ENCODE data around the gene IRF6.

GRCh38 chr1:209849388-209849787 is 43.4 kb upstream of the IRF6 start:
- TF ChIP-seq CTCF (IDR thresholded peaks at IDR 0.05) = no peak
- TF ChIP-seq USF2 (IDR thresholded peaks at IDR 0.05; ENCODE audit: borderline replicate concordance, low read depth, low read length) = no peak
- TF ChIP-seq RAD21 (IDR thresholded peaks at IDR 0.05; ENCODE audit: low read length) = no peak
- TF ChIP-seq JUND (IDR thresholded peaks at IDR 0.05) = no peak
- no peak for TF ChIP-seq FOXJ3 (CRISPR knock-in tag; IDR thresholded peaks at IDR 0.05)
- TF ChIP-seq RCOR1 (IDR thresholded peaks at IDR 0.05; ENCODE audit: low read length) = no peak
- no peak for TF ChIP-seq NRF1 (IDR thresholded peaks at IDR 0.05; ENCODE audit: low read depth, low read length)
- no peak for TF ChIP-seq EP300 (IDR thresholded peaks at IDR 0.05; ENCODE audit: borderline replicate concordance in 1 of 2, low read depth in 1 of 2, low read length in 1 of 2)
- no peak for TF ChIP-seq SIN3A (IDR thresholded peaks at IDR 0.05; ENCODE audit: borderline replicate concordance, low read depth, low read length)
- TF ChIP-seq REST (IDR thresholded peaks at IDR 0.05; ENCODE audit: low read depth, low read length) = no peak
- TF ChIP-seq POLR2AphosphoS5 (IDR thresholded peaks at IDR 0.05; ENCODE audit: low read depth, low read length) = no peak
- TF ChIP-seq EZH2phosphoT487 (IDR thresholded peaks at IDR 0.05; ENCODE audit: borderline replicate concordance, low read depth) = no peak
- no peak for TF ChIP-seq MAX (IDR thresholded peaks at IDR 0.05; ENCODE audit: low read depth)
